Stimulated activated naive CD8-positive, alpha-beta T cell treated with anti-CD3 and anti-CD28 coated beads, Interleukin-15, amount 100 ng/mL, for 72 hours (primary cell): ENCODE data around the gene RDM1.
A peak's percentile ranks its signal among the peaks of the same experiment; 100 is the strongest.
"Not testable (repeated sequence)": the region's sequence is repeated elsewhere in the genome, so short reads cannot be mapped to it uniquely, and the experiment has no call there.

Experiments used
- ATAC-seq: fragments of 150-1000 bp; cut with Tn5 transposase; 2 replicates; pipeline ENCODE4 v1.10.0; 2021; ENCODE audit warnings: mild to moderate bottlenecking, moderate library complexity
- DNase-seq, 2 donors: peaks; one replicate each; pipeline ENCODE4 v3.0.0; 2021 to 2022
- H3K27ac Mint-ChIP-seq, 2 donors: one replicate each; pipeline ENCODE4 v1.8.0; 2022; ENCODE audit warnings: mild to moderate bottlenecking in 2 of 2, mixed read lengths in 2 of 2, moderate library complexity in 2 of 2
- H3K27me3 Mint-ChIP-seq: one replicate; pipeline ENCODE4 v1.8.0; 2022; ENCODE audit warnings: mixed read lengths
- H3K4me1 Mint-ChIP-seq: one replicate; pipeline ENCODE4 v1.8.0; 2022; ENCODE audit warnings: mild to moderate bottlenecking, mixed read lengths
- H3K4me3 Mint-ChIP-seq, 2 donors: one replicate each; pipeline ENCODE4 v1.8.0; 2022; ENCODE audit warnings: mild to moderate bottlenecking in 2 of 2, mixed read lengths in 2 of 2, moderate library complexity in 1 of 2
- H3K9me3 Mint-ChIP-seq, 2 donors: one replicate each; pipeline ENCODE4 v1.8.0; 2022; ENCODE audit warnings: mixed read lengths in 2 of 2

The RDM1 gene

GRCh38 chr17:35912942-35913341 lies 17.6 kb downstream of the RDM1 start:
- Mint-ChIP-seq H3K27me3 (no peaks in the 10 kb centered on the region), H3K4me3 (peak overlapping the region in 1 of 2 donors; percentile 2), H3K4me1 (peaks cover 61% of the 10 kb centered on the region), H3K9me3 (no peaks in the 10 kb centered on the region), H3K27ac (no peak overlapping the region)
- DNase-seq (no peak), ATAC-seq (peak; percentile 42)

GRCh38 chr17:35912339-35912912 lies 18.1 kb downstream of the RDM1 start:
- no peak for DNase-seq
- H3K9me3 Mint-ChIP-seq = no peaks in the 10 kb centered on the region
- ATAC-seq = no peak
- H3K27me3 Mint-ChIP-seq = no peaks in the 10 kb centered on the region
- peaks cover 58% of the 10 kb centered on the region for H3K4me1 Mint-ChIP-seq
- H3K27ac Mint-ChIP-seq = no peak overlapping the region
- no peak overlapping the region for H3K4me3 Mint-ChIP-seq

- DNase-seq = no peak
- Mint-ChIP-seq H3K27ac (no peak overlapping the region), H3K27me3 (no peaks in the 10 kb centered on the region), H3K9me3 (no peaks in the 10 kb centered on the region), H3K4me3 (no peak overlapping the region), H3K4me1 (peaks cover 42% of the 10 kb centered on the region)
- no peak for ATAC-seq
These were observed 21.2 kb downstream of the RDM1 start for GRCh38 chr17:35909408-35909807.

- no peak for ATAC-seq
- H3K4me1 Mint-ChIP-seq = peaks cover 25% of the 10 kb centered on the region
These were observed 22.9 kb downstream of the RDM1 start for GRCh38 chr17:35907691-35908090.

GRCh38 chr17:35906926-35907637 lies 23.5 kb downstream of the RDM1 start:
- H3K4me1 Mint-ChIP-seq = peaks cover 21% of the 10 kb centered on the region
- ATAC-seq (no peak), DNase-seq (no peak)

More at GRCh38 chr17:35907691-35908090, 22.9 kb downstream of the RDM1 start:
- H3K27ac Mint-ChIP-seq = peak overlapping the region in 1 of 2 donors; percentile 1
- H3K9me3 Mint-ChIP-seq = no peaks in the 10 kb centered on the region
- DNase-seq = no peak
- H3K4me3 Mint-ChIP-seq = no peak overlapping the region
- H3K27me3 Mint-ChIP-seq = no peaks in the 10 kb centered on the region

GRCh38 chr17:35906191-35906925 lies 24.2 kb downstream of the RDM1 start:
- ATAC-seq = no peak
- no peak for DNase-seq
- H3K4me1 Mint-ChIP-seq = peaks cover 20% of the 10 kb centered on the region
- no peaks in the 10 kb centered on the region for H3K9me3 Mint-ChIP-seq
- no peaks in the 10 kb centered on the region for H3K27me3 Mint-ChIP-seq
- no peak overlapping the region for H3K27ac Mint-ChIP-seq
- no peak overlapping the region for H3K4me3 Mint-ChIP-seq

More at GRCh38 chr17:35906926-35907637, 23.5 kb downstream of the RDM1 start:
- H3K27me3 Mint-ChIP-seq = no peaks in the 10 kb centered on the region
- H3K27ac Mint-ChIP-seq = peak overlapping the region in 1 of 2 donors; percentile 12
- H3K4me3 Mint-ChIP-seq = no peak overlapping the region
- H3K9me3 Mint-ChIP-seq = no peaks in the 10 kb centered on the region

GRCh38 chr17:35903451-35903850 lies 27.1 kb downstream of the RDM1 start:
- H3K27me3 Mint-ChIP-seq = no peaks in the 10 kb centered on the region
- no peak for ATAC-seq
- no peak overlapping the region for H3K27ac Mint-ChIP-seq
- H3K4me3 Mint-ChIP-seq = no peak overlapping the region
- DNase-seq = no peak
- H3K9me3 Mint-ChIP-seq = no peaks in the 10 kb centered on the region
- H3K4me1 Mint-ChIP-seq = peaks cover 31% of the 10 kb centered on the region

- peaks cover 41% of the 10 kb centered on the region for H3K4me1 Mint-ChIP-seq
- H3K4me3 Mint-ChIP-seq = peak overlapping the region in 1 of 2 donors; percentile 57
- H3K27ac Mint-ChIP-seq = no peak overlapping the region
- DNase-seq (no peak), ATAC-seq (no peak)
- no peaks in the 10 kb centered on the region for H3K27me3 Mint-ChIP-seq
- no peaks in the 10 kb centered on the region for H3K9me3 Mint-ChIP-seq
These were observed 28.9 kb downstream of the RDM1 start for GRCh38 chr17:35901631-35902175.

GRCh38 chr17:35900708-35901480 lies 29.7 kb downstream of the RDM1 start:
- no peaks in the 10 kb centered on the region for H3K27me3 Mint-ChIP-seq
- H3K27ac Mint-ChIP-seq = peak overlapping the region; percentile 58 to 99
- DNase-seq (no peak), ATAC-seq (no peak)
- H3K9me3 Mint-ChIP-seq = no peaks in the 10 kb centered on the region
- H3K4me3 Mint-ChIP-seq = peak overlapping the region; percentile 65 to 80
- peaks cover 49% of the 10 kb centered on the region for H3K4me1 Mint-ChIP-seq

- H3K4me1 Mint-ChIP-seq = peaks cover 56% of the 10 kb centered on the region
- DNase-seq = no peak
- no peaks in the 10 kb centered on the region for H3K27me3 Mint-ChIP-seq
- H3K9me3 Mint-ChIP-seq = no peaks in the 10 kb centered on the region
- H3K27ac Mint-ChIP-seq = peak overlapping the region; percentile 9 to 99
- no peak for ATAC-seq
- H3K4me3 Mint-ChIP-seq = peak overlapping the region; percentile 65 to 80
These were observed 30.3 kb downstream of the RDM1 start for GRCh38 chr17:35900280-35900679.

- Mint-ChIP-seq H3K27me3 (no peaks in the 10 kb centered on the region), H3K4me1 (peaks cover 69% of the 10 kb centered on the region), H3K27ac (peak overlapping the region; percentile 95 to 99), H3K9me3 (no peaks in the 10 kb centered on the region), H3K4me3 (peak overlapping the region; percentile 65 to 80)
- DNase-seq (peak; percentile 45 to 72), ATAC-seq (peak; percentile 80)
These were observed 32.1 kb downstream of the RDM1 start for GRCh38 chr17:35898283-35899070.

GRCh38 chr17:35897772-35898171 lies 32.8 kb downstream of the RDM1 start:
- peak overlapping the region; percentile 28 to 95 for H3K27ac Mint-ChIP-seq

GRCh38 chr17:35895636-35896587 lies 34.7 kb downstream of the RDM1 start:
- Mint-ChIP-seq H3K9me3 (peaks cover 4 to 7% of the 10 kb centered on the region in 2 donors), H3K4me3 (peak overlapping the region; percentile 65 to 77), H3K27me3 (no peaks in the 10 kb centered on the region), H3K4me1 (peaks cover 88% of the 10 kb centered on the region), H3K27ac (peak overlapping the region; percentile 86 to 93)
- peak; percentile 86 for ATAC-seq
- peak; percentile 44 to 81 for DNase-seq

More at GRCh38 chr17:35897772-35898171, 32.8 kb downstream of the RDM1 start:
- Mint-ChIP-seq H3K4me1 (peaks cover 76% of the 10 kb centered on the region), H3K4me3 (peak overlapping the region; percentile 65 to 80)
- DNase-seq, H3K9me3 Mint-ChIP-seq, ATAC-seq, H3K27me3 Mint-ChIP-seq: not testable (repeated sequence)
